Measurements from ENCODE around the gene C9orf85. TPM values are rescaled to one million over a fixed set of nuclear protein-coding genes. Genes with fewer than 3 reads are reported as not detected.

The C9orf85 gene
- polyA plus RNA-seq, 3 donors: 15.5 to 18.1 (median 18.0) TPM

DNA sequence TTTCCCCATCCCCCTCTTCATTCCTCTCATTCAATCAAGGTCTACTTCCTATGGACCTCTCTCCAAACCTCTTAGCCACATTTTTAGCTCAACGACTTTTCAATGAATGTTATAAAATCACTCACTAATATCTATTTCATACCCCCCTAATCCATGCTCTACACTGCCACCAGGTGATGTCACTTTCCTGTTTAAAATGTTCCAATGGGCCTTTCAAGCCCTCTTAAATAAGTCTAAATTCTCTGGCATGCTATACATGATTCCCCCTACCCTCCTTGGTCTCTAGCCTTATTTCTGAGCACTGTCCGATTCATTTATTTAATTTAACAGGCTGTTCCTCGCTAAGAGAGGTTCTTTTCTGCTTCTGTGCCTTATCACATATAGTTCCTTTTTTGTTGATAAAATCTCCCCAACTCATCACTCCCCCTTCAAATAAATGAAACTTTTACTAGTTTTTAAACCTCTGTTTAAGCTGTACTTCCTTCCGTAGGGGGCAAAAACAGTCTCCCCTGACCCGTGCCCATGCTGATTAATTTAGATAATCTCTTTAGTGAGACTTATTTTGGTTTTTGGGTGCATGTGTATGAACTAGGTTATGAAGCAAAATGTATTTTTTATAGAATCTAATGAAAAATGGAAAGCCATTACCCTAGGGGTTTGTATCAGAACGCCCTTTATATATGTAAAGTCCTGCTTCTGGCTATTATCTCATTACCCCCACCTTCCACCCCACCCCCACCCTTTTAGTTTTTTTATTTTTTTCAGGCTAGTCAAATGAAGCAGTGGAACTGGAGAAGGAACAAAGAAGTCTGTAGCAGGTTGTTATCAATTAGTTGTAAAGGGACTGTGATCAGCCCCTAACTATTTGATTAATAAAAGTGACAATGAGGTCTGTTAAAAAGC is 9.5 kb upstream of the C9orf85 start:
- DNase-seq (ENCODE audit: low read depth in 3 of 3, low spot score in 2 of 3): no peak

GRCh38 chr9:71904076-71904475 is 7.4 kb upstream of the C9orf85 start:
- DNase-seq (ENCODE audit: low read depth in 3 of 3, low spot score in 2 of 3): no peak

DNA sequence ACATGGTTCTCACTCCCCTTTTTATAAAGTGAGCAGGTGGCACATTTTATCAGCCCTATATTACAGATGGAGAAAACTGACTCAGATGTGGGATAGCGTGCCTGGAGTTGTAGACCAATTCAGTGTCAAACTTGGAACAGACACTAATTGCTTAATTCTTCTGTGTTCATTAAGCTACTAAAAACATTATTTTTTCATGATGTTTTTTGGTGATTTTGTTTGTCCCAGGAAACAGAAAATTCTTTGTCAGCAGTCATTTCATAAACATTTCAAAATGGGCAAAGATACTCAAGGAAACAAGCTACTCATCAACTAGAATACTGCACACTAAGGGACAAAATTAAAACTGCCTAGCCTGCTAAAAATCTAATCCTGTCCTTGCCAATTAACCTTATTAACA is 2.6 kb upstream of the C9orf85 start:
- DNase-seq (ENCODE audit: low read depth in 3 of 3, low spot score in 2 of 3): no peak

GRCh38 chr9:71909887-71910649 is 1.4 kb upstream of the C9orf85 start:
- DNase-seq (ENCODE audit: low read depth in 3 of 3, low spot score in 2 of 3): peak; percentile 36 to 56 (median 53)

- no peak for DNase-seq (ENCODE audit: low read depth in 3 of 3, low spot score in 2 of 3)
Observed at GRCh38 chr9:71910650-71911060, 784 bp upstream of the C9orf85 start.

- peak in 2 of 3 donors; percentile 15 to 23 for DNase-seq (ENCODE audit: low read depth in 3 of 3, low spot score in 2 of 3)
Observed at GRCh38 chr9:71911908-71912335, 483 bp downstream of the C9orf85 start.

DNA sequence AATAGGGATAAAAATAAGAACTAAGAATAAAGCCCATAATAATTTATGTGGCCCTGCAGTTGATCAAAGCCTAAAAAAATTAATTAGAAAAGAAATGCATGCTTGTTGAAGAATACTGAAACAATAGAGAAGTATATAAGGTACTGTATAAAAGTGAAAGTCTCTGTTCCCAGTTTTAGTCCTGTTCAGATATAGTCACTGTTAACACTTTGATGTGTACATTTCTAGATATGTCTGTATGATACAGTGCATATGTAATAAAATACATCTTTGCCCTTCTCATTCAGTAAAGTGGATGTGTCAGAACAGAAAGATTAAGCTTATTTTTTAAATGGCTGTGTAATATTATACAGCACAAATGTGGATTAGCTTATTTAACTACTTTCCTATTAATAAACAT is 4.1 kb downstream of the C9orf85 start:
- no peak for DNase-seq (ENCODE audit: low read depth in 3 of 3, low spot score in 2 of 3)

GRCh38 chr9:71916834-71917534 is 5.5 kb downstream of the C9orf85 start:
- no peak for DNase-seq (ENCODE audit: low read depth in 3 of 3, low spot score in 2 of 3)

- DNase-seq (ENCODE audit: low read depth in 3 of 3, low spot score in 2 of 3): no peak
Observed at GRCh38 chr9:71918419-71918818, 7.0 kb downstream of the C9orf85 start.

DNA sequence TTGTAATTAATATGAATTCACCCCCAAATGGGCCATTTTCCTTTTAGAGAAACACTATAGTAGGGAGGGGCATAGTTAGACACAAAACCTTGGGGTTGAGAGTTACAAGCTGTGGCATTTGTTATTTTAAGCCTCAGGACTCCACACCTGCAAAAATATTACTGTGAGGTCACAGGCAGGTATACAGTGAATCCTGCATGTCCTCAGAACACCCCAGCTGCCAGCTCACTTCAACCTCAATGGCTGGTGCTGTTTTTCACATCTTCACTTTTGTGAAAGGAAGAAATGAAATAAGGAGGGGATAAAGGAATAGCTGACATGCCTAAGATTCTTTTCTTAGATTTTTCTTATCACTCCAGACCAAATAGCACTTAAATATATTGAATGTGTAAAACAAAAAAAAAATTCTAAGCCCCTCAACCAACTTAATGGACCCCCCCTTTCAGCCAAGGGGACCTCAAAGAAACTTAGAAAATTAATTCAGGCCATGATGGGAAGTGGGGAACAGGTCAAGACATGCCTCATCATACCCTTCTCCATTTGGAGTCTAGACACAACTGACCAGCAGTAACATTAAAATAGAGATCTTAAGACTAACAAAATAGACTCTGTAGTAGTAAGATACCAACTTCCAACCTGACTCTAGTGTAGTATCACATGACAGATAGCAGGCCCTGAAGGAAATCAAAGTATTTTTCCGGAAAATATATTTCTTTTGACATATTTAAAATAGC is 9.2 kb downstream of the C9orf85 start:
- no peak for DNase-seq (ENCODE audit: low read depth in 3 of 3, low spot score in 2 of 3)

DNA sequence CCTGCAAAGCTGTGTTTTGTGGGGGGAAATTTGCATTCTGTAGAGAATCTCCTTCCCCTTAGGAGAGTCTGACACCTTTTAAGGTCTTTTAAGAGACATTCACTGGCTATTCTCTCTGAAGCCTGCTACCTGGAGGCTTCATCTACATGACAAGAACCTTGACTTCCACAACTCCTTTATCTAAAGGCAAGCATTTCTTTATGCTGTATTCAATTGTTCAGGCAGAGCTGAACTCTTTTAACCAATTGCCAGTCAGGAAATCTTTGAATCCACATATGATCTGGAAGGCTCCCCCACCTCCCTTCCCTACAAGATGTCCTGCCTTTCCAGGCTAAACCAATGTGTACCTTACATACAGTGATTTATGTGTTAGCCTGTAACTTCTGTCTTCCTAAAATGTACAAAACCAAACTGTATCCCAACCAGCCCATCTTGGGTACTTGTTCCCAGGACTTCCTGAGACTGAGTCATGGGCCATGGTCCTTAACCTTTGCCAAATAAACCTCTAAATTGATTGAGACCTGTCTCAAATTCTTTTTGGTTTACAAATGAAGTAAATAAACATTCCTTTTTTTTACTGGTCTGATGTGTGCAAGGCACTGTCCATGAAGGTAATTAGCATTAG is 9.9 kb downstream of the C9orf85 start:
- no peak for DNase-seq (ENCODE audit: low read depth in 3 of 3, low spot score in 2 of 3)

- DNase-seq (ENCODE audit: low read depth in 3 of 3, low spot score in 2 of 3): no peak
Observed at GRCh38 chr9:71924576-71924975, 13.1 kb downstream of the C9orf85 start.

DNA sequence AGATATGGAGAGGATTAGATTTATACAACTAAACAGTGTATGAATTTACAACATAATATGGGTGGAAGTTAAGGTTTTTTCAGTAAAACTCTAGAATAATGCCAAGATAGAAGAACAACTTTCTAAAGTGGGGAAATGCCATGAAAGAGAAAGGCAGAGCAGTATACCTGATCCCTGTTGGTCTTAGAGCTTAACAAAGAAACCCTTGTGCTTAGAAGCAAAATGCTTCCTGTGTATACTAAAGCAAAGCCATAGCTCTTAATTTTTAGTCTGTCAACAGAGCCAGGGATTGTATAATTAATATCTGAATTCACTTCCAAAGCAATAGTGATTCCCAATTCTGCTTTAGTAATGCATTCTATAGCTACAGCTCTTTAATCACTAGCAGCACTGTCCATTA is 14.4 kb downstream of the C9orf85 start:
- DNase-seq (ENCODE audit: low read depth in 3 of 3, low spot score in 2 of 3): no peak

DNA sequence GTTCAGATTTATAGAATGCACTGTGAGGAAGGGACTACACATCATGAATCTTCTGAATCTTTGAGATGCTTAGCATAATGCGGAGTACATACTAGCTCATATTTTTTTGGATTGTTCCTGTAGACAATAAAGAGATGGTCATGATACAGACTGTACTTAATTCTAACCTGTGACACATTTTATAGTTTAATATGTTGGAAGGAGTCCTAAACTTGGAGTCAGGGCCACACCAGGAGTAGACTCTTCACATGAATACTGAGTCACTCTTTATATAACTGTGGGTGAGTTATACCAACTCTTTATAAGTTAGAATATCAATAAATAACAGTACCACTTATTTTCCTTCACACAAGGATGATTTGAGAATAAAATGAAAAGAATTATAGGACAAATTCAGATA is 16.9 kb downstream of the C9orf85 start:
- DNase-seq (ENCODE audit: low read depth in 3 of 3, low spot score in 2 of 3): no peak

DNA sequence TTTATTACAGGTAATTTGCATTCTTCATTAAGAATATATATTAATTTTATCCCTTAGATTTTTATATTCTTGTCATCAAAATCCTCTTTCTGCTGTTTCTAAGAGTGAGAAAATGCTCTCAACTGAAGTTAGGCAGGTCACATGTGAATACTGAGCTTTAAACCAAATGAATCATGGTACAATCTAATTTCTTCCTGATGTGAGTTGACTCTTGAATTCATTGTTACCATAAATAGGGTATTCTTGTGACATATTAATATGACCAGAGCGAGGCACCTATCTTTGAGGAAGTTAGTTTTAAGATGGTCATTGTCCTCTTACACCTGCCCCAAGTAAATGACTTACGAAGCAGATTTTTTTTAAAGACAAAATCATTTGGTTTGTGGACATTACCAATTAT is 17.4 kb downstream of the C9orf85 start:
- DNase-seq (ENCODE audit: low read depth in 3 of 3, low spot score in 2 of 3): no peak

GRCh38 chr9:71929223-71929622 is 17.8 kb downstream of the C9orf85 start:
- no peak for DNase-seq (ENCODE audit: low read depth in 3 of 3, low spot score in 2 of 3)

DNA sequence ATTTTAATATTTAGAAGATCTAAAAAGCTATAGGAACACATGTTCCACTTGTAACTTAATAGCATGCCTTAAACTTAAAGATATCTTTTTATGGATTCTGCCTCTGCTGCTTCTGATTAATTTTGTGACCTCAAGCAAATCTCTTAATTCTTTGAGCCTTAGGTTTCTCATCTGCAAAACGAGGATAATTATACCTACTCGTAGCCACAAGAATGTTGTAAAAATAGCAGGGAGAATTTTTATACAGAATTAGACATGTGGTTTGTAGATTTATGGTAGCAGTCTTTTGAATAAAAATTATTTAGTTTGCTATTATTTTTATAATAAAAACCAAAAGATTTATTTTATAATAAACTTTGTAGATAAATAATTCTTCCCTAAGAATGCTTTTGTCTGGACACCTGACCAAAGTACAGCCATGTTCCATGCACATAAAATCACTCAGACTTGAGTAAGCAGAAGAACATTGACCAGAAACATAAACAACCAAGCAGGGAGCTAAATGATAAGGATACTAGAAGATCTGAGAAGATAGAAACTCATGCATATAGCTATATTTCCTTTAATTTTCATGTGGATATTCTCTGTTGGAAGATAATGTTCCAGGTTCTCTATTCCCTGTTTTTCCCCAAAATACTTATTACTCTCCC is 18.5 kb downstream of the C9orf85 start:
- DNase-seq (ENCODE audit: low read depth in 3 of 3, low spot score in 2 of 3): no peak

GRCh38 chr9:71931166-71931565 is 19.7 kb downstream of the C9orf85 start:
- no peak for DNase-seq (ENCODE audit: low read depth in 3 of 3, low spot score in 2 of 3)

- DNase-seq (ENCODE audit: low read depth in 3 of 3, low spot score in 2 of 3): no peak
Observed at GRCh38 chr9:71936066-71936465, 24.6 kb downstream of the C9orf85 start.
